WTC11 (cell line): ENCODE results near the gene RGS6. TPM values are rescaled to one million over a fixed set of nuclear protein-coding genes. Genes with fewer than 3 reads are reported as not detected.

ENCODE experiments used
- ATAC-seq: fragments of 200-7000 bp; cut with Tn5 transposase; 2 replicates; pipeline ENCODE4 v1.10.0; 2021; ENCODE audit warnings: mild to moderate bottlenecking, moderate library complexity
- CTCF ChIA-PET: fragments of 300-600 bp; sonication (Branson Sonifier 250); formaldehyde crosslinking; loops from one replicate; lab custom pipeline; 2021; ENCODE audit warnings: antibody characterized with exemption; lab: Charles Lee
- POLR2A ChIA-PET: fragments of 350-600 bp; sonication (Branson Sonifier 250); formaldehyde crosslinking; loops from one replicate; lab custom pipeline; 2021; ENCODE audit warnings: antibody characterized with exemption; lab: Charles Lee
- DNase-seq: peaks from one replicate; pipeline ENCODE4 v3.0.0; 2021; ENCODE audit warnings: low spot score
- H3K27ac Mint-ChIP-seq: 2 replicates; pipeline ENCODE4 v1.8.0; 2021; ENCODE audit warnings: mixed read lengths
- H3K27me3 Mint-ChIP-seq: 2 replicates; pipeline ENCODE4 v1.8.0; 2021; ENCODE audit warnings: low read depth, mild to moderate bottlenecking, moderate library complexity, mixed read lengths
- H3K36me3 Mint-ChIP-seq: 2 replicates; pipeline ENCODE4 v1.8.0; 2021; ENCODE audit warnings: mixed read lengths
- H3K4me1 Mint-ChIP-seq: 2 replicates; pipeline ENCODE4 v1.8.0; 2022; ENCODE audit warnings: mixed read lengths
- H3K4me3 Mint-ChIP-seq: 2 replicates; pipeline ENCODE4 v1.8.0; 2021; ENCODE audit warnings: mild to moderate bottlenecking, moderate library complexity, mixed read lengths
- H3K9me3 Mint-ChIP-seq: 2 replicates; pipeline ENCODE4 v1.8.0; 2021; ENCODE audit warnings: mixed read lengths
- ATF6 ChIP-seq: sonication (generic); formaldehyde crosslinking; IDR thresholded peaks from 2 replicates; pipeline ENCODE4 v1.8.1; 2023; ENCODE audit warnings: mild to moderate bottlenecking, missing genetic modification reagents
- CDX4 ChIP-seq: fragments of 250-450 bp; sonication (Bioruptor Pico); IDR thresholded peaks from 2 replicates; pipeline ENCODE4 v1.9.0; 2021; ENCODE audit warnings: moderate library complexity, mild to moderate bottlenecking, inconsistent platforms, borderline replicate concordance
- ETV6 ChIP-seq: sonication (generic); formaldehyde crosslinking; IDR thresholded peaks from 2 replicates; pipeline ENCODE4 v1.8.1; 2022; ENCODE audit warnings: mild to moderate bottlenecking, missing genetic modification reagents
- FOXJ3 ChIP-seq: sonication (generic); formaldehyde crosslinking; IDR thresholded peaks from 2 replicates; pipeline ENCODE4 v1.9.0; 2021; ENCODE audit warnings: missing genetic modification reagents, mild to moderate bottlenecking, borderline replicate concordance
- FOXP1 ChIP-seq: sonication (generic); formaldehyde crosslinking; IDR thresholded peaks from 2 replicates; pipeline ENCODE4 v1.8.0; 2022; ENCODE audit warnings: missing genetic modification reagents, mild to moderate bottlenecking, moderate library complexity, borderline replicate concordance
- HMGXB4 ChIP-seq: sonication (generic); formaldehyde crosslinking; IDR thresholded peaks from 2 replicates; pipeline ENCODE4 v1.8.1; 2023; ENCODE audit warnings: mild to moderate bottlenecking, moderate library complexity, missing genetic modification reagents
- JAZF1 ChIP-seq: fragments of 250-450 bp; sonication (Bioruptor Pico); IDR thresholded peaks from 2 replicates; pipeline ENCODE4 v1.9.0; 2021; ENCODE audit warnings: moderate library complexity, mild to moderate bottlenecking, inconsistent platforms
- NR3C1 ChIP-seq: sonication (generic); formaldehyde crosslinking; conservative IDR thresholded peaks from 2 replicates; pipeline ENCODE4 v1.8.1; 2023; ENCODE audit warnings: low read depth, mild to moderate bottlenecking, missing genetic modification reagents
- SOX15 ChIP-seq: fragments of 250-450 bp; sonication (Bioruptor Pico); IDR thresholded peaks from 2 replicates; pipeline ENCODE4 v1.9.0; 2021; ENCODE audit warnings: mild to moderate bottlenecking
- USF2 ChIP-seq: sonication (generic); formaldehyde crosslinking; IDR thresholded peaks from 2 replicates; pipeline ENCODE4 v1.8.1; 2023; ENCODE audit warnings: mild to moderate bottlenecking, missing genetic modification reagents, moderate library complexity
- ZMAT4 ChIP-seq: fragments of 250-450 bp; sonication (Bioruptor Pico); IDR thresholded peaks from 2 replicates; pipeline ENCODE4 v1.9.0; 2021; ENCODE audit warnings: mild to moderate bottlenecking
- ZNF138 ChIP-seq: sonication (generic); formaldehyde crosslinking; conservative IDR thresholded peaks from 2 replicates; pipeline ENCODE4 v1.8.1; 2022; ENCODE audit warnings: mild to moderate bottlenecking, moderate library complexity, missing genetic modification reagents
- ZNF317 ChIP-seq: sonication (generic); formaldehyde crosslinking; IDR thresholded peaks from 2 replicates; pipeline ENCODE4 v1.8.1; 2023; ENCODE audit warnings: low read depth, mild to moderate bottlenecking, moderate library complexity, missing genetic modification reagents, borderline replicate concordance
- ZNF532 ChIP-seq: fragments of 250-450 bp; sonication (Bioruptor Pico); IDR thresholded peaks from 2 replicates; pipeline ENCODE4 v1.9.0; 2021; ENCODE audit warnings: mild to moderate bottlenecking, borderline replicate concordance
- total RNA-seq: library from RNA; stranded (reverse); gene quantifications from 3 replicates; pipeline ENCODE4 v1.2.3, GENCODE V29; 2021

The RGS6 gene
- total RNA-seq, 1 experiment from 2014 or later, result 1.0 TPM

- H3K36me3 Mint-ChIP-seq, result peaks cover 22% of the 10 kb centered on the region
- TF ChIP-seq ZNF317 (no peak), SOX15 (CRISPR knock-in tag) (no peak), ZNF532 (CRISPR knock-in tag) (no peak), FOXJ3 (no peak), NR3C1 (no peak), CDX4 (CRISPR knock-in tag) (no peak), ETV6 (CRISPR knock-in tag) (no peak), ATF6 (no peak), ZNF138 (CRISPR knock-in tag) (no peak), ZMAT4 (CRISPR knock-in tag) (no peak), HMGXB4 (CRISPR knock-in tag) (no peak), FOXP1 (no peak)
- peak; percentile 57 for ATAC-seq
- peaks cover 6% of the 10 kb centered on the region for H3K27me3 Mint-ChIP-seq
- H3K9me3 Mint-ChIP-seq, result peaks cover 27% of the 10 kb centered on the region
- peak overlapping the region; percentile 14; the same call in 1 of the 2 replicates for H3K4me3 Mint-ChIP-seq
- peaks cover 34% of the 10 kb centered on the region for H3K4me1 Mint-ChIP-seq
- ChIA-PET POLR2A (no interaction called here), CTCF (interaction anchor here (1.5 to 3.2 kb wide), 2 partner anchors 36 to 40 kb away, joined by 3 to 15 read pairs; partner anchors contain the start of gene RGS6)
- peak overlapping the region; percentile 83 for H3K27ac Mint-ChIP-seq
- DNase-seq, result no peak
Measured at GRCh38 chr14:71891970-71892369, 40.3 kb upstream of the RGS6 start.

- POLR2A ChIA-PET, result interaction anchor here (1.3 kb wide), 1 partner anchor 14 kb away, joined by 3 read pairs; no protein-coding TSS in a partner anchor
Measured at GRCh38 chr14:71905031-71905430, 27.2 kb upstream of the RGS6 start.

More at GRCh38 chr14:71905031-71905430, 27.2 kb upstream of the RGS6 start:
- ATAC-seq (no peak), DNase-seq (no peak)
- Mint-ChIP-seq H3K27me3 (no peaks in the 10 kb centered on the region), H3K9me3 (peaks cover 13% of the 10 kb centered on the region), H3K4me1 (0 out of 2 replicates have a peak, but pooled peaks cover 3% of the 10 kb centered on the region), H3K27ac (no peak overlapping the region), H3K4me3 (no peak overlapping the region)
- CTCF ChIA-PET, result no interaction called here
- TF ChIP-seq JAZF1 (no peak), USF2 (CRISPR knock-in tag) (peak; percentile 44), ZMAT4 (CRISPR knock-in tag) (no peak)
- TF ChIP-seq, all 79 proteins: peak for 1
- H3K36me3 Mint-ChIP-seq, result peaks cover 3% of the 10 kb centered on the region; the same call in 1 of the 2 replicates
